Right cardiac atrium (tissue), 5 donors: Measurements from ENCODE around the gene PLEKHD1. TPM values are rescaled to one million over a fixed set of nuclear protein-coding genes. Genes with fewer than 3 reads are reported as not detected.
A peak's percentile ranks its signal among the peaks of the same experiment; 100 is the strongest.
"Not testable (repeated sequence)": the region's sequence is repeated elsewhere in the genome, so short reads cannot be mapped to it uniquely, and the experiment has no call there.

Source experiments
- ATAC-seq, 2 donors: fragments of 200-7000 bp; cut with Tn5 transposase; one replicate each; pipeline versions ENCODE4 v1.8.0 to v1.9.1; 2020; ENCODE audit warnings: moderate library complexity in 2 of 2, mild to moderate bottlenecking in 1 of 2
- DNase-seq, 3 donors: peaks; one replicate each; pipeline ENCODE4 v3.0.0-alpha.2; 2020
- H3K27ac ChIP-seq: one replicate; pipeline ENCODE4 v1.5.1; 2013; ENCODE audit warnings: mild to moderate bottlenecking, low read length, control low read depth, moderate library complexity
- H3K27me3 ChIP-seq: one replicate; pipeline ENCODE4 v1.6.1; 2013; ENCODE audit not compliant: control insufficient read depth, insufficient read depth
- H3K4me1 ChIP-seq: one replicate; pipeline ENCODE4 v1.6.1; 2013; ENCODE audit warnings: low read length; ENCODE audit not compliant: control insufficient read depth, insufficient read depth
- H3K4me3 ChIP-seq: one replicate; pipeline ENCODE4 v1.5.1; 2013; ENCODE audit warnings: low read length, control low read depth
- H3K9me3 ChIP-seq: one replicate; pipeline ENCODE4 v1.6.1; 2013; ENCODE audit warnings: low read length; ENCODE audit not compliant: control insufficient read depth
- WGBS: extraction: QIAGEN DNeasy Blood & Tissue Kit; methylation state at CpG from one replicate; pipeline ENCODE4 v1.1.7; 2013; 5-methylcytosine and 5-hydroxymethylcytosine counted together
- intact Hi-C, 4 donors: fragments of 100-400 bp; cut with DNase I; formaldehyde crosslinking; loops; one replicate each; pipeline versions ENCODE4 v1.11.0 to v1.14.0; 2022 to 2023
- polyA plus RNA-seq: library from polyadenylated mRNA; stranded (reverse); fragments of 200-250 nt; gene quantifications from one replicate; pipeline ENCODE4 v1.2.3, GENCODE V29; 2013
- total RNA-seq, 4 donors: library from RNA; stranded (reverse); fragmentation: NEBNext Ultra II Directional; extraction: Animal tissue kit (Norgen Biotek cat#: 25700); gene quantifications; one replicate each; pipeline ENCODE4 v1.2.1, GENCODE V29; 2021
- donor health status: healthy with polysubstance abuse.
- donor health status: DM: no; HTN: yes; CAD: no.
- donor health status: DM: no; HTN: no; CAD: no.
- donor health status: DM: no; HTN: yes; CAD: no; lungs with severe emphysema.
- donor health status: DM: yes; HTN: yes; CAD: no.

The PLEKHD1 gene
- total and polyA plus RNA-seq, 5 donors = 0.06 to 0.20 (median 0.08) TPM

- 62% methylated on average over 6 of the region's 6 CpGs for WGBS
- no peak overlapping the region for H3K4me3 ChIP-seq
- ATAC-seq = peak; percentile 22 to 83
- H3K27me3 ChIP-seq = no peaks in the 10 kb centered on the region
- no peak overlapping the region for H3K27ac ChIP-seq
- H3K4me1 ChIP-seq = no peaks in the 10 kb centered on the region
- intact Hi-C loops = loop anchor here in 3 of 4 donors (5.0 kb wide), 1 partner anchor 223 kb away; no protein-coding TSS in a partner anchor
- no peak for DNase-seq
- no peaks in the 10 kb centered on the region for H3K9me3 ChIP-seq
Observed at GRCh38 chr14:69464829-69465228, 19.7 kb upstream of the PLEKHD1 start.

GRCh38 chr14:69468949-69469348 lies 15.6 kb upstream of the PLEKHD1 start:
- Histone ChIP-seq H3K4me1 (no peaks in the 10 kb centered on the region), H3K4me3 (no peak overlapping the region), H3K27me3 (no peaks in the 10 kb centered on the region), H3K27ac (no peak overlapping the region), H3K9me3 (no peaks in the 10 kb centered on the region)
- ATAC-seq (no peak), DNase-seq (no peak)
- 59% methylated on average over 2 of the region's 2 CpGs for WGBS
- intact Hi-C loops = no loop called here

GRCh38 chr14:69471436-69471835 lies 13.1 kb upstream of the PLEKHD1 start:
- H3K9me3 ChIP-seq = no peaks in the 10 kb centered on the region
- ATAC-seq = no peak
- H3K27ac ChIP-seq = no peak overlapping the region
- H3K4me1 ChIP-seq = no peaks in the 10 kb centered on the region
- WGBS = 85% methylated on average over 3 of the region's 3 CpGs
- intact Hi-C loops = no loop called here
- no peak overlapping the region for H3K4me3 ChIP-seq
- no peak for DNase-seq
- H3K27me3 ChIP-seq = no peaks in the 10 kb centered on the region

DNA sequence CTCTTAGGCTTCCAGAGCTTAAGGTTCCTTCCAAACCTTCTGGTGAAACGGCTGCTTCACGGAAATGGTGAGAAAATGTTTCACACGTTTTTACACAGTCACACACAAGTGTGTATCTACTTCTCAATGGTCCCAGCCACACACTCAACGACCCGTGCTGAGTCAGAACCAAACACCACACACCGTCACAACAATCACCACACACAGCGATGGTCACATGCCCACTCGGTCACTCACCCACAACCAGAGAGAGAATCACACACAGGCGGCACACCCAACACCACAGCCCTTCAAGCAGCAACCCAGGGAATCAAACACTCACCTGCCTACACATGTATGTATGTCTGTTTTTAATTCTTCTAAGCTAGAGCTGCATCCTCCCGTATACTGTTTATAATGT lies 12.6 kb upstream of the PLEKHD1 start:
- H3K4me1 ChIP-seq = no peaks in the 10 kb centered on the region
- H3K4me3 ChIP-seq = no peak overlapping the region
- 88% methylated on average over 10 of the region's 10 CpGs for WGBS
- intact Hi-C loops = no loop called here
- DNase-seq = no peak
- no peaks in the 10 kb centered on the region for H3K9me3 ChIP-seq
- H3K27me3 ChIP-seq = no peaks in the 10 kb centered on the region
- no peak for ATAC-seq
- H3K27ac ChIP-seq = no peak overlapping the region

GRCh38 chr14:69473260-69473659 lies 11.3 kb upstream of the PLEKHD1 start:
- no peaks in the 10 kb centered on the region for H3K4me1 ChIP-seq
- no peak for DNase-seq
- H3K9me3 ChIP-seq = no peaks in the 10 kb centered on the region
- intact Hi-C loops = no loop called here
- no peak for ATAC-seq
- 68% methylated on average over 3 of the region's 3 CpGs for WGBS
- no peak overlapping the region for H3K4me3 ChIP-seq
- H3K27ac ChIP-seq = no peak overlapping the region
- no peaks in the 10 kb centered on the region for H3K27me3 ChIP-seq

- Histone ChIP-seq H3K4me3 (no peak overlapping the region), H3K9me3 (no peaks in the 10 kb centered on the region), H3K27ac (no peak overlapping the region), H3K27me3 (no peaks in the 10 kb centered on the region), H3K4me1 (no peaks in the 10 kb centered on the region)
- no peak for DNase-seq
- ATAC-seq = no peak
- intact Hi-C loops = no loop called here
- WGBS = 81% methylated on average over 3 of the region's 3 CpGs
Observed at GRCh38 chr14:69473946-69474345, 10.6 kb upstream of the PLEKHD1 start.

DNA sequence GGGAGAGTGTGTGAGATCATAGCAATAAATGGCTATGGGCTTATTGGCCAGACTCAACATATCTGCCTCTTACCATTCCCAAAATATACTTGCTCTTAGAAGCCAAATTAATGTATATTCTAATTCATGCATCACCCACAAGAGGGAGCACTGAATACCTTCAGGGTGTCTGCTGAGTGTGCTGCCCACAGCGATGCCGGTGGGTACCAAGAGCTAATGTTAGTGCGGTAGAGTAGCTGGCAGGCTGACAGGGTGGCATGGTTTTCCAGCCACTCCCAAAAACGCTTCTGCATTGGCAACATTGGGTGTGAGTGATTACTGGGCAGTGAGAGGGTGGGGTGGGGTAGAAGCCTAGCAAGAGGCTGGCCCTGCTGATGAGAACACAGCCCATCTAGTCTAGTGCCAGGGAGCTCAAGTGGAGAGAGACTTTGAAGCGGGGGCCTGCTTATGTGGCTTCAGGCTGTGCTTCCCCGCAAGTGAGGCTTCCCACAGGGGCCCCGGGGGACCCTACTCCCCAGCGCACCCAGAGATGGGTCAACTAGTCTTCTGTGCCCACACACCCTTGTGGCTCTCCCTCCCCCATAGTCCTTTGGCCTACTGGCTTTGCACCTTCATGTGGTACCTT lies 9.2 kb upstream of the PLEKHD1 start:
- H3K4me1 ChIP-seq = no peaks in the 10 kb centered on the region
- DNase-seq (no peak), ATAC-seq (peak in 1 of 2 donors; percentile 22)
- WGBS = 67% methylated on average over 8 of the region's 8 CpGs
- no peak overlapping the region for H3K27ac ChIP-seq
- H3K9me3 ChIP-seq = no peaks in the 10 kb centered on the region
- no peaks in the 10 kb centered on the region for H3K27me3 ChIP-seq
- intact Hi-C loops = no loop called here
- no peak overlapping the region for H3K4me3 ChIP-seq

DNA sequence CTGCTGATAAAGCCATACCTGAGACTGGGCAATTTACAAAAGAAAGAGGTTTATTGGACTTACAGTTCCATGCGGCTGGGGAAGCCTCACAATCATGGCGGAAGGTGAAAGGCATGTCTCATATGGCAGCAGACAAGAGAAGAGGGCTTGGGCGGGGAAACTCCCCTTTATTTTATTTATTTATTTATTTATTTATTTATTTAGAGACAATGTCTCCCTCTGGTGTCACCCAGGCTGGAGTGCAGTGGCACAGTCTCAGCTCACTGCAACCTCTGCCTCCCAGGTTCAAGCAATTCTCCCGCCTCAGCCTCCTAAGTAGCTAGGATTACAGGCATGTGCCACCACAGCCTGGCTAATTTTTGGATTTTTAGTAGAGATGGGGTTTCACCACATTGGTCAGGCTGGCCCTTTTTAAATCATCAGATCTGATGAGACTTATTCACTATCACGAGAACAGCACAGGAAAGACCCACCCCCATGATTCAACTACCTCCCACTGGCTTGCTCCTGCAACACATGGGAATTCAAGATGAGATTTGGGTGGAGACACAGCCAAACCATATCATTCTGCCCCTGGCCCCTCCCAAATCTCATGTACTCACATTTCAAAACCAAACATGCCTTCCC lies 7.6 kb upstream of the PLEKHD1 start:
- H3K4me3 ChIP-seq, H3K4me1 ChIP-seq, H3K27me3 ChIP-seq, intact Hi-C loops, ATAC-seq, H3K9me3 ChIP-seq, DNase-seq, H3K27ac ChIP-seq: not testable (repeated sequence)
- WGBS = 93% methylated on average over 5 of the region's 5 CpGs

GRCh38 chr14:69478055-69478454 lies 6.5 kb upstream of the PLEKHD1 start:
- DNase-seq, intact Hi-C loops, H3K4me1 ChIP-seq, ATAC-seq, H3K27me3 ChIP-seq, H3K9me3 ChIP-seq, H3K4me3 ChIP-seq, H3K27ac ChIP-seq: not testable (repeated sequence)
- WGBS = 90% methylated on average over 2 of the region's 2 CpGs

- no peak for DNase-seq
- no peak overlapping the region for H3K27ac ChIP-seq
- no peak overlapping the region for H3K4me3 ChIP-seq
- ATAC-seq = no peak
- H3K4me1 ChIP-seq = no peaks in the 10 kb centered on the region
- no peaks in the 10 kb centered on the region for H3K27me3 ChIP-seq
- H3K9me3 ChIP-seq = no peaks in the 10 kb centered on the region
- WGBS = 88% methylated on average over 5 of the region's 5 CpGs
- intact Hi-C loops = no loop called here
Observed at GRCh38 chr14:69479696-69480095, 4.8 kb upstream of the PLEKHD1 start.

- no peaks in the 10 kb centered on the region for H3K4me1 ChIP-seq
- WGBS = 87% methylated on average over 5 of the region's 5 CpGs
- DNase-seq = no peak
- H3K27ac ChIP-seq = no peak overlapping the region
- ATAC-seq = no peak
- H3K9me3 ChIP-seq = no peaks in the 10 kb centered on the region
- intact Hi-C loops = no loop called here
- no peaks in the 10 kb centered on the region for H3K27me3 ChIP-seq
- H3K4me3 ChIP-seq = no peak overlapping the region
Observed at GRCh38 chr14:69480136-69480535, 4.4 kb upstream of the PLEKHD1 start.
